Lower lobe of right lung (tissue), 2 donors: ENCODE data around the gene SLC52A1. TPM values are rescaled to one million over a fixed set of nuclear protein-coding genes. Genes with fewer than 3 reads are reported as not detected.

Experiments
- ATAC-seq, 2 donors: fragments of 200-7000 bp; cut with Tn5 transposase; one replicate each; pipeline ENCODE4 v1.9.1; 2020 to 2022; ENCODE audit warnings: mild to moderate bottlenecking in 2 of 2, moderate library complexity in 2 of 2
- DNase-seq: peaks from one replicate; pipeline ENCODE4 v3.0.0-alpha.2; 2020
- H3K27ac ChIP-seq: fragments of 200-600 bp; one replicate; pipeline ENCODE4 v1.8.0; 2022
- H3K27me3 ChIP-seq: fragments of 200-600 bp; one replicate; pipeline ENCODE4 v1.8.0; 2022; ENCODE audit warnings: low read depth
- H3K36me3 ChIP-seq: fragments of 200-600 bp; one replicate; pipeline ENCODE4 v1.8.0; 2022; ENCODE audit warnings: mild to moderate bottlenecking
- H3K4me1 ChIP-seq: fragments of 200-600 bp; one replicate; pipeline ENCODE4 v1.8.0; 2022
- H3K4me3 ChIP-seq: fragments of 200-600 bp; one replicate; pipeline ENCODE4 v1.8.0; 2022; ENCODE audit warnings: mild to moderate bottlenecking
- H3K9me3 ChIP-seq: fragments of 200-600 bp; one replicate; pipeline ENCODE4 v1.8.0; 2022
- intact Hi-C: fragments of 100-400 bp; cut with DNase I; formaldehyde crosslinking; loops from one replicate; pipeline ENCODE4 v1.11.0; 2022
- total RNA-seq: library from RNA; stranded (reverse); fragmentation: NEBNext Ultra II Directional; extraction: Animal tissue kit (Norgen Biotek cat#: 25700); gene quantifications from one replicate; pipeline ENCODE4 v1.2.1, GENCODE V29; 2021
- TF ChIP-seq, protein P1 (sequence below): fragments of 200-600 bp; IDR thresholded peaks from one replicate; pipeline ENCODE4 v1.8.0; 2022; ENCODE audit warnings: antibody characterized with exemption, mild to moderate bottlenecking
- donor health status: DM: no; HTN: yes; CAD: no; lungs with severe emphysema.

SLC52A1 gene
- total RNA-seq, 1 donor from 2014 or later, result 0.86 TPM

DNA sequence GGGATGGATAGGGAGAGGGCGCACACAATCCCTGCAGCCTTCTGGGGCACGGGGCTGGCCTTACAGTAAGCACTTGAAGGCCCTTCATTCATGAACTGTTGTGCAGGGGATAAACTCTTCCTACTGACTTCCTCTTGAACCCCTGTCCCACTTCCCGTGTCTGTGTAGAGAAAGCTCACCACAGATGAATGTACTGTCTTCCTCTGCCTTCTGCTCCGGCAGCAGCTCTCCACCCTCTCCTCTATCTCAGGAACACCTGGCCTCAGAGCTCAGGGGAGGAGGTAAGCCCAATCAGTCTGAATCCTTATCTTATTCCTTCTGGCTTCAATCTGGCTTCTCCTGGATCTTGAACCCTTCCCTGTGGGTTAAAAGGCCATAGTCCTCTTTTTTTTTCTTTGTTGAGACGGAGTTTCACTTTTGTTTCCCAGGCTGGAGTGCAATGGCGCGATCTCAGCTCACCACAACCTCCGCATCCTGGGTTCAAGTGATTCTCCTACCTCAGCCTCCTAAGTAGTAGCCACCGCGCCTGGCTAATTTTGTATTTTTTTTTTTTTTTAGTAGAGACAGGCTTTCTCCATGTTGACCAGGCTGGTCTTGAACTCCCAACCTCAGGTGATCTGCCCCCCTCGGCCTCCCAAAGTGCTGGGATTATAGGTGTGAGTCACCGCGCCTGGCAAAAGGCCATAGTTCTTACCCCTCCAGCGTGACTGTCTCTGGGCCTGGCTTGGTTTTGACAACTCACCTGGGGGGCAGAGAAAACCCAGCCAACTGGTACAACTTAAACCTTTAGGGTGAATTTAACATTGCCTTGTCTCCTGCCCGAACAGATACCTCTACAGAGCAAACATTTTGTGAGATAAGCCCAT is 7.2 kb upstream of the SLC52A1 start:
- ATAC-seq (no peak), DNase-seq (no peak)
- intact Hi-C loops, result no loop called here
- Histone ChIP-seq H3K9me3 (no peaks in the 10 kb centered on the region), H3K27ac (no peak overlapping the region), H3K4me1 (no peaks in the 10 kb centered on the region), H3K27me3 (no peaks in the 10 kb centered on the region), H3K36me3 (no peaks in the 10 kb centered on the region), H3K4me3 (no peak overlapping the region)
- TF ChIP-seq, protein P1, sequence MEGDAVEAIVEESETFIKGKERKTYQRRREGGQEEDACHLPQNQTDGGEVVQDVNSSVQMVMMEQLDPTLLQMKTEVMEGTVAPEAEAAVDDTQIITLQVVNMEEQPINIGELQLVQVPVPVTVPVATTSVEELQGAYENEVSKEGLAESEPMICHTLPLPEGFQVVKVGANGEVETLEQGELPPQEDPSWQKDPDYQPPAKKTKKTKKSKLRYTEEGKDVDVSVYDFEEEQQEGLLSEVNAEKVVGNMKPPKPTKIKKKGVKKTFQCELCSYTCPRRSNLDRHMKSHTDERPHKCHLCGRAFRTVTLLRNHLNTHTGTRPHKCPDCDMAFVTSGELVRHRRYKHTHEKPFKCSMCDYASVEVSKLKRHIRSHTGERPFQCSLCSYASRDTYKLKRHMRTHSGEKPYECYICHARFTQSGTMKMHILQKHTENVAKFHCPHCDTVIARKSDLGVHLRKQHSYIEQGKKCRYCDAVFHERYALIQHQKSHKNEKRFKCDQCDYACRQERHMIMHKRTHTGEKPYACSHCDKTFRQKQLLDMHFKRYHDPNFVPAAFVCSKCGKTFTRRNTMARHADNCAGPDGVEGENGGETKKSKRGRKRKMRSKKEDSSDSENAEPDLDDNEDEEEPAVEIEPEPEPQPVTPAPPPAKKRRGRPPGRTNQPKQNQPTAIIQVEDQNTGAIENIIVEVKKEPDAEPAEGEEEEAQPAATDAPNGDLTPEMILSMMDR, result no peak

DNA sequence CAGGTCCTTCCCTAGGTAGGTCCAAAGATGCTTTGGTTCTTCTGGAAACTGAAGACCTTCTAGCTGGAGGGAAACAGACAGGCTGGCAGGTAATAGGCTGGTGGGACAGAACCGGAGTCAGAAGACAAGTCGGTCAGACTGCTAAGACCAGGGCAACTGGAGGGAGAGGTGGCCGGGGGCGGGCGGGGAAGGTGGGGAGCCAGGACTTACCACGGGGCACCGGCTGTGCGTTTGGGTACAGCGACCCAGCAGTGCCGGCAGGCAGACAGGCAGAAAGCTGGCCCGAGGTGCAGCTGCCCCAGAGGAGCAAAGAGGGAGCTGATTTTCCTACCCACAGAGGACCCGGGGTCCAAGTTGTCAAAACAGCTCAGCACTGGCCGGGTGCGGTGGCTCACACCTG is 575 bp downstream of the SLC52A1 start:
- H3K4me1 ChIP-seq, result peaks cover 12% of the 10 kb centered on the region
- H3K36me3 ChIP-seq, result no peaks in the 10 kb centered on the region
- intact Hi-C loops, result no loop called here
- no peak overlapping the region for H3K27ac ChIP-seq
- no peak for ATAC-seq
- peaks cover 15% of the 10 kb centered on the region for H3K27me3 ChIP-seq
- H3K4me3 ChIP-seq, result no peak overlapping the region
- TF ChIP-seq, protein P1, result no peak
- no peaks in the 10 kb centered on the region for H3K9me3 ChIP-seq
- DNase-seq, result no peak

DNA sequence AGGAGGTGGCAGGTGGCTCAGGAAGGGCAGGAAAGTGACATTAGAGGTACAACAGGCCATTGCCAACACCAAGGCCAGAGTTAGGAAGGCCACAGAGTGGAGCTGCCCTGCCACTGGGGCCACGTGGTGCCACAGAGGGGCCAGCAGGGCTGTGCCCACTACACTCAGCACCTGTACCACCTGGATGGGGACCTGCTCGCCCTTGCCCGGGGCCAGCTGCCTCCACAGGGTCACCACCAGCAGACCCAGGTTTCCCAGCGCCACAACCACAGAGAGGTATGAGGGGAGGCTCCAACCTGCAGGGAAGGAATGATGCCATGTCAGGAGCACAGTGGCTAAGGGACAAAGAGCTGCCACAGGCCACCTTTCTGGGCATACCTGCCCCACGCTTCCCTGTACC is 1.2 kb downstream of the SLC52A1 start:
- H3K27me3 ChIP-seq, result peaks cover 15% of the 10 kb centered on the region
- no peak for DNase-seq
- H3K4me3 ChIP-seq, result no peak overlapping the region
- H3K9me3 ChIP-seq, result no peaks in the 10 kb centered on the region
- no peak for ATAC-seq
- TF ChIP-seq, protein P1, result no peak
- H3K4me1 ChIP-seq, result peaks cover 12% of the 10 kb centered on the region
- no peaks in the 10 kb centered on the region for H3K36me3 ChIP-seq
- intact Hi-C loops, result no loop called here
- H3K27ac ChIP-seq, result no peak overlapping the region

DNA sequence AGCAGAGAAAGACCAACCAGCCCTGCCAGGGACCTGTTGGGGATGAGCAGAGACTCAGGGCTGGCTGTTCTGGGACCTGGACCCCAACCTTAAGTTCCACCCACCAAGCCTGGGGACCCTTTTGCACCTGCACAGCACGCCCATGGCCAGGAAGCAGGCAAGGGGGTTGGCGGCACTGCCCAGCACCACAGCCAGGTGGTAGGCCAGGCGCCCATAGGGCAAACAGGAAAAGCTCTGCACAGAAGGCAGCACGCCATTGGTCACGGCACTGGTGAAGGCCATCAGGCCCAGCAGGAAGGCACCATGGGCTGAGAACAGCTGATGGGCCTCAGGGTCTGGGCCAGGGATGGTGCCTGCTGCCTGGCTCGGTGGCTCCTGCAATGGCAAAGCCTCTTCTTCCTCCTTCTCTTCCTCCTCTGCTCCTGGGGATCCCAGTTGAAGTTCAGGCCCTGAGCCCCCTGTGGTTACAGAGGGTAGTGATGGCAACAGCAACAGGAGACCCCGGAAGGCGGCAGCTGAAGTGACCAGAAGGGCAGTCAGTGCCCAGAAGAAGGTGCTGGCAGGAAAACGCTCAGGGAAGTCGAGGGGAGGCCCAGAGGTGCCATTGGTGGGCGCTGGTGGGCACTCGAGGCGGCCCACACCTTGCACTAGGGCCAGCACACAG is 1.7 kb downstream of the SLC52A1 start:
- Histone ChIP-seq H3K4me3 (no peak overlapping the region), H3K27me3 (peaks cover 15% of the 10 kb centered on the region), H3K4me1 (peaks cover 12% of the 10 kb centered on the region), H3K9me3 (no peaks in the 10 kb centered on the region), H3K27ac (no peak overlapping the region), H3K36me3 (no peaks in the 10 kb centered on the region)
- no peak for DNase-seq
- intact Hi-C loops, result no loop called here
- TF ChIP-seq, protein P1, result no peak
- no peak for ATAC-seq

DNA sequence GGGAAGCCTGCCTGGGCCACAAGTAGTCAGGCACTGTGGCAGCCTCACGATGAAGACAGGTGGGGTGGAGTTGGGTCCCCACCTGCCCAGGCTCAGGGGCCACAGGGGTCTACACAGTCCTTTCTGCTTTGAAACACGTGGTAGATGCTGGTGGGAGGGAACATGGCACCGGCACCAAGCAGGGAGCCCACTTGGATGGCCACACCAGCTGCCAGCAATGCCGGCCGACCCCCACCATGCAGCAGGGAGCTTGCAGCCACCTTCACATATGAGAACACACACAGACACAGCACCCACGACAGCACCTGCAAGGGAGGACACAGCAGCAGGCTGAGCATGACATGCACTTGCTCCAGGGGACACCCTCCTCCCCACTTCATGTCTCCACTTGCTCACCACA is 2.4 kb downstream of the SLC52A1 start:
- Histone ChIP-seq H3K4me1 (peaks cover 12% of the 10 kb centered on the region), H3K4me3 (no peak overlapping the region), H3K27ac (no peak overlapping the region), H3K36me3 (no peaks in the 10 kb centered on the region), H3K27me3 (peaks cover 15% of the 10 kb centered on the region), H3K9me3 (no peaks in the 10 kb centered on the region)
- TF ChIP-seq, protein P1, result no peak
- DNase-seq (no peak), ATAC-seq (no peak)
- intact Hi-C loops, result no loop called here
